ENCODE results near the gene PCDH8.

PCDH8 gene

GRCh38 chr13:52833296-52833875 lies 15.1 kb downstream of the PCDH8 start:
- H4K20me1 ChIP-seq (ENCODE audit: insufficient read depth, low read length), result no peaks in the 10 kb centered on the region
- H3K4me3 ChIP-seq (ENCODE audit: low read depth, low read length, poor library complexity, severe bottlenecking), result no peak overlapping the region
- H3K27me3 ChIP-seq (ENCODE audit: insufficient read depth, low read length), result no peaks in the 10 kb centered on the region
- no peak overlapping the region for H3K4me2 ChIP-seq (ENCODE audit: low read length)
- no peaks in the 10 kb centered on the region for H3K4me1 ChIP-seq (ENCODE audit: insufficient read depth, low read length, severe bottlenecking)
- no peaks in the 10 kb centered on the region for H3K36me3 ChIP-seq (ENCODE audit: insufficient read depth, low read length)
- H2AFZ ChIP-seq (ENCODE audit: low read length), result no peak overlapping the region
- no peak overlapping the region for H3K9ac ChIP-seq (ENCODE audit: low read length)
- TF ChIP-seq, protein P1, sequence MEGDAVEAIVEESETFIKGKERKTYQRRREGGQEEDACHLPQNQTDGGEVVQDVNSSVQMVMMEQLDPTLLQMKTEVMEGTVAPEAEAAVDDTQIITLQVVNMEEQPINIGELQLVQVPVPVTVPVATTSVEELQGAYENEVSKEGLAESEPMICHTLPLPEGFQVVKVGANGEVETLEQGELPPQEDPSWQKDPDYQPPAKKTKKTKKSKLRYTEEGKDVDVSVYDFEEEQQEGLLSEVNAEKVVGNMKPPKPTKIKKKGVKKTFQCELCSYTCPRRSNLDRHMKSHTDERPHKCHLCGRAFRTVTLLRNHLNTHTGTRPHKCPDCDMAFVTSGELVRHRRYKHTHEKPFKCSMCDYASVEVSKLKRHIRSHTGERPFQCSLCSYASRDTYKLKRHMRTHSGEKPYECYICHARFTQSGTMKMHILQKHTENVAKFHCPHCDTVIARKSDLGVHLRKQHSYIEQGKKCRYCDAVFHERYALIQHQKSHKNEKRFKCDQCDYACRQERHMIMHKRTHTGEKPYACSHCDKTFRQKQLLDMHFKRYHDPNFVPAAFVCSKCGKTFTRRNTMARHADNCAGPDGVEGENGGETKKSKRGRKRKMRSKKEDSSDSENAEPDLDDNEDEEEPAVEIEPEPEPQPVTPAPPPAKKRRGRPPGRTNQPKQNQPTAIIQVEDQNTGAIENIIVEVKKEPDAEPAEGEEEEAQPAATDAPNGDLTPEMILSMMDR (IDR thresholded peaks at IDR 0.05; ENCODE audit: low read length), result no peak
- no peak for TF ChIP-seq EZH2 (IDR thresholded peaks at IDR 0.05; ENCODE audit: borderline replicate concordance, low read length)
- H3K9me3 ChIP-seq (ENCODE audit: low read length), result no peaks in the 10 kb centered on the region
- H3K27ac ChIP-seq (ENCODE audit: low read depth, low read length, poor library complexity, severe bottlenecking), result no peak overlapping the region
- no peaks in the 10 kb centered on the region for H3F3A ChIP-seq (ENCODE audit: insufficient read depth, low read length)
- no peaks in the 10 kb centered on the region for H3K79me2 ChIP-seq (ENCODE audit: insufficient read depth, low read length)
- H3K9me2 ChIP-seq (ENCODE audit: low read depth, low read length), result no peaks in the 10 kb centered on the region

DNA sequence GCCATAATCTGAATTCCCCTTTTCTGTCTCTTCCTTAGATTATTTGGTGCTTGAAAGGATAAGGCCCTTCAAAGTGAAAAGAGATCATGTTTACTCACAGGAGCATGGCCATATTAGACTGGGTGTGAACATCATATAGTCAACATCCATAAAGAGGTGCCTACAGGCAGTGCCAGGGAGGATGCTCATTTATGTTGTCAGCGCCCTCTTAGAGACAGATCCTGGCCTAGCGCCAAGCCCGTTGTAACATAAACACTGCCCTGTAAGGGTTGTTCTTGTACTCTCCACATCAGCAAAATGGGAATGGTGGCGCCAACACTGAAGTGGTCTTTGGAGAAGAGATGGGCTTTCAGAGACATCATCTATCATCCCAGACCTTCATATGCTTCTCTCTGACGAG lies 16.1 kb downstream of the PCDH8 start:
- Histone ChIP-seq H3F3A (ENCODE audit: insufficient read depth, low read length) (no peaks in the 10 kb centered on the region), H4K20me1 (ENCODE audit: insufficient read depth, low read length) (no peaks in the 10 kb centered on the region)

DNA sequence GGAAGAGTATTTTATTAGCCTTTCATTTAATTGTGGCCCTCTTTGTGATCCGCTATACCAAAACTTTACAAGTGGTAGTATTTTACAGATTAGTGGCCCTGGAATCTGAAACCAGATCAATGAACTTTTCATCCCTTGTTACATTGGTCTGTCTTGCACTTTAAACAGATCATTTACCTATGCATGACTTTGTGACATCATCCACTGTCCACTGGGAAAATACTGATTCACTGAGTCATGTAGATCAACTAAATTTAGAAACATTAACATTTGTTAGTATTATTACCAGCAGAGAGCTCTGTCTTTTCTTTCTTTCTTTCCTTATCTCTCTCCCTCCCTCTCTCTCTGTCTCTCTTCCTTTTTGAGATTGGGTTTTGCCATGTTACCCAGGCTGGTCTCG lies 17.5 kb downstream of the PCDH8 start:
- H3K4me1 ChIP-seq (ENCODE audit: insufficient read depth, low read length, severe bottlenecking), result no peaks in the 10 kb centered on the region
- H2AFZ ChIP-seq (ENCODE audit: low read length), result no peak overlapping the region
- H3K9me2 ChIP-seq (ENCODE audit: low read depth, low read length), result no peaks in the 10 kb centered on the region
- H3K9ac ChIP-seq (ENCODE audit: low read length), result no peak overlapping the region
- no peaks in the 10 kb centered on the region for H3F3A ChIP-seq (ENCODE audit: insufficient read depth, low read length)
- H3K9me3 ChIP-seq (ENCODE audit: low read length), result no peaks in the 10 kb centered on the region
- no peaks in the 10 kb centered on the region for H4K20me1 ChIP-seq (ENCODE audit: insufficient read depth, low read length)
- no peak overlapping the region for H3K27ac ChIP-seq (ENCODE audit: low read depth, low read length, poor library complexity, severe bottlenecking)
- H3K27me3 ChIP-seq (ENCODE audit: insufficient read depth, low read length), result no peaks in the 10 kb centered on the region
- TF ChIP-seq, protein P1 (IDR thresholded peaks at IDR 0.05; ENCODE audit: low read length), result no peak
- H3K79me2 ChIP-seq (ENCODE audit: insufficient read depth, low read length), result no peaks in the 10 kb centered on the region
- no peaks in the 10 kb centered on the region for H3K36me3 ChIP-seq (ENCODE audit: insufficient read depth, low read length)
- no peak overlapping the region for H3K4me2 ChIP-seq (ENCODE audit: low read length)
- H3K4me3 ChIP-seq (ENCODE audit: low read depth, low read length, poor library complexity, severe bottlenecking), result no peak overlapping the region

More for the DNA sequence above, 16.1 kb downstream of the PCDH8 start:
- Histone ChIP-seq H2AFZ (ENCODE audit: low read length) (no peak overlapping the region), H3K4me1 (ENCODE audit: insufficient read depth, low read length, severe bottlenecking) (no peaks in the 10 kb centered on the region), H3K27me3 (ENCODE audit: insufficient read depth, low read length) (no peaks in the 10 kb centered on the region), H3K9me2 (ENCODE audit: low read depth, low read length) (no peaks in the 10 kb centered on the region), H3K9ac (ENCODE audit: low read length) (no peak overlapping the region), H3K36me3 (ENCODE audit: insufficient read depth, low read length) (no peaks in the 10 kb centered on the region), H3K9me3 (ENCODE audit: low read length) (no peaks in the 10 kb centered on the region), H3K4me3 (ENCODE audit: low read depth, low read length, poor library complexity, severe bottlenecking) (no peak overlapping the region), H3K4me2 (ENCODE audit: low read length) (no peak overlapping the region), H3K79me2 (ENCODE audit: insufficient read depth, low read length) (no peaks in the 10 kb centered on the region), H3K27ac (ENCODE audit: low read depth, low read length, poor library complexity, severe bottlenecking) (no peak overlapping the region)
- TF ChIP-seq, protein P1 (IDR thresholded peaks at IDR 0.05; ENCODE audit: low read length), result no peak
- TF ChIP-seq EZH2 (IDR thresholded peaks at IDR 0.05; ENCODE audit: borderline replicate concordance, low read length), result no peak

All from OCI-LY1 (cell line).